MCF 10A (cell line): ENCODE results near the gene IGFBP1. TPM values are rescaled to one million over a fixed set of nuclear protein-coding genes. Genes with fewer than 3 reads are reported as not detected.

Experiments used
- BruUV-seq: library from RNA; stranded (reverse); fragments of 400-500 nt; replicated peaks from 2 replicates; lab custom pipeline; 2021; lab: Mats Ljungman, UMichigan
- CTCF ChIA-PET: fragments of 300-600 bp; sonication (Branson Sonifier 250); formaldehyde crosslinking; extraction: SDS; loops from one replicate; lab custom pipeline; 2021; ENCODE audit warnings: antibody characterized with exemption, inconsistent platforms; lab: Yijun Ruan, JAX
- POLR2A ChIA-PET: fragments of 300-600, 350-650 bp; sonication (Branson Sonifier 250); formaldehyde crosslinking; extraction: SDS; loops from one replicate; lab custom pipeline; 2020; ENCODE audit warnings: antibody characterized with exemption, inconsistent platforms; lab: Yijun Ruan, JAX
- DNase-seq: peaks from one replicate; pipeline ENCODE4 v3.0.0-alpha.2; 2018; ENCODE audit not compliant: unreplicated experiment
- H3K27ac Mint-ChIP-seq: one replicate; pipeline ENCODE4 v1.8.0; 2022; ENCODE audit warnings: mild to moderate bottlenecking, low read depth, mixed read lengths; ENCODE audit not compliant: unreplicated experiment
- H3K27me3 Mint-ChIP-seq: one replicate; pipeline ENCODE4 v1.8.0; 2022; ENCODE audit warnings: mixed read lengths; ENCODE audit not compliant: insufficient read depth, unreplicated experiment
- H3K36me3 Mint-ChIP-seq: one replicate; pipeline ENCODE4 v1.8.0; 2022; ENCODE audit warnings: mild to moderate bottlenecking, moderate library complexity, mixed read lengths; ENCODE audit not compliant: insufficient read depth, unreplicated experiment
- H3K4me1 Mint-ChIP-seq: one replicate; pipeline ENCODE4 v1.8.0; 2022; ENCODE audit warnings: mixed read lengths; ENCODE audit not compliant: insufficient read depth, unreplicated experiment
- H3K4me3 Mint-ChIP-seq: one replicate; pipeline ENCODE4 v1.8.0; 2022; ENCODE audit warnings: mild to moderate bottlenecking, moderate library complexity, mixed read lengths; ENCODE audit not compliant: unreplicated experiment
- H3K9me3 Mint-ChIP-seq: one replicate; pipeline ENCODE4 v1.8.0; 2022; ENCODE audit warnings: mixed read lengths; ENCODE audit not compliant: unreplicated experiment
- CTCF ChIP-seq: fragments of 200-600 bp; IDR thresholded peaks from one replicate; pipeline ENCODE4 v1.8.0; 2022; ENCODE audit warnings: antibody characterized with exemption, mild to moderate bottlenecking; ENCODE audit not compliant: unreplicated experiment
- intact Hi-C: fragments of 100-400 bp; cut with micrococcal nuclease; formaldehyde crosslinking; loops from 2 replicates; pipeline ENCODE4 v1.14.1; 2022
- total RNA-seq: library from RNA; stranded (reverse); gene quantifications from 2 replicates; pipeline ENCODE4 v1.2.3, GENCODE V29; 2022

Gene IGFBP1
- total RNA-seq, 1 experiment from 2014 or later = not detected

GRCh38 chr7:45891462-45892402, 3.4 kb downstream of the IGFBP1 start:
- TF ChIP-seq CTCF = no peak

DNA sequence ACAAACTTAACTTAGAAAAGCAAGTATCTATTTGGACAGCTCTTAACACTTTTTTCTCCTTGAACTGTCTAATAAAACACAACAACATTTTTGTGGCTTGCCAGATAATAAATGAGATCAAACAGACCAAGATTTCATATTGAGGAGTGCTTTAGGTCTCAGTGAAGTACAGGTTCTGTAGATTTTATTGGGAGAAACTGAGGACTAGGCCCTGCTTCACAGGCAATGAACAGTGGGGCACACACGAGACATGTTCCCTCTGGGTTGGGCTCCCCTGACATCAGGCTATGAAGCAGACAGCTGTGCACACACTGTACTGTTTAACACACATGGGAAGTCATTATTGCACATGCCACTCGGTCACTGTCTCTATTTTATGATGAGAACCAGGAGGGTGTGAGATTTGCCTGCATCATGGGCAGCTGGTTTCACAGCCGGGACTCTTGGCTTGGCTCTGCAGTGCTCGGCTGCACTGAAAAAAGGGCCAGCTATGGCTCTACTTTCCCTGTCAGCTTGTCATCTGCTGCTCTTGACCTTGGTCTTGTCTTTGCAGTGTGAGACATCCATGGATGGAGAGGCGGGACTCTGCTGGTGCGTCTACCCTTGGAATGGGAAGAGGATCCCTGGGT, 4.2 kb downstream of the IGFBP1 start:
- ChIA-PET CTCF (interaction anchor here (0.6 to 1.6 kb wide), 11 partner anchors 8 to 1361 kb away, joined by 3 to 4 read pairs (median 3); no protein-coding TSS in a partner anchor), POLR2A (interaction anchor here (0.8 kb wide), 1 partner anchor 30 kb away, joined by 3 read pairs; no protein-coding TSS in a partner anchor)
- TF ChIP-seq CTCF = no peak
- H3K27ac Mint-ChIP-seq = no peak overlapping the region
- peaks cover 12% of the 10 kb centered on the region for H3K27me3 Mint-ChIP-seq
- no peaks in the 10 kb centered on the region for H3K4me1 Mint-ChIP-seq
- H3K9me3 Mint-ChIP-seq = no peaks in the 10 kb centered on the region
- BruUV-seq = no TSS peak
- no peak for DNase-seq
- H3K4me3 Mint-ChIP-seq = no peak overlapping the region
- intact Hi-C loops = no loop called here
- no peaks in the 10 kb centered on the region for H3K36me3 Mint-ChIP-seq

More at GRCh38 chr7:45891462-45892402, 3.4 kb downstream of the IGFBP1 start:
- DNase-seq = no peak
- POLR2A ChIA-PET = interaction anchor here (0.6 kb wide), 1 partner anchor 492 kb away, joined by 3 read pairs; no protein-coding TSS in a partner anchor
- no peaks in the 10 kb centered on the region for H3K36me3 Mint-ChIP-seq
- CTCF ChIA-PET = interaction anchor here (0.7 to 2.2 kb wide), 20 partner anchors 9 to 1362 kb away, joined by 3 to 12 read pairs (median 4); no protein-coding TSS in a partner anchor
- intact Hi-C loops = loop anchor here (1.0 to 2.0 kb wide), 4 partner anchors 26 to 1363 kb away; no protein-coding TSS in a partner anchor
- BruUV-seq = no TSS peak
- no peak overlapping the region for H3K27ac Mint-ChIP-seq
- H3K4me1 Mint-ChIP-seq = peaks cover 5% of the 10 kb centered on the region
- H3K27me3 Mint-ChIP-seq = peaks cover 12% of the 10 kb centered on the region
- H3K9me3 Mint-ChIP-seq = no peaks in the 10 kb centered on the region
- no peak overlapping the region for H3K4me3 Mint-ChIP-seq

GRCh38 chr7:45893374-45893995, 5.2 kb downstream of the IGFBP1 start:
- no TSS peak for BruUV-seq
- Mint-ChIP-seq H3K27me3 (peaks cover 12% of the 10 kb centered on the region), H3K36me3 (no peaks in the 10 kb centered on the region)

More at GRCh38 chr7:45893374-45893995, 5.2 kb downstream of the IGFBP1 start:
- CTCF ChIA-PET = interaction anchor here (0.6 to 1.6 kb wide), 9 partner anchors 16 to 1451 kb away, joined by 3 to 5 read pairs (median 3); no protein-coding TSS in a partner anchor
- H3K4me3 Mint-ChIP-seq = no peak overlapping the region
- POLR2A ChIA-PET = interaction anchor here (0.8 kb wide), 1 partner anchor 29 kb away, joined by 3 read pairs; no protein-coding TSS in a partner anchor
- no peak overlapping the region for H3K27ac Mint-ChIP-seq
- TF ChIP-seq CTCF = no peak
- DNase-seq = no peak
- intact Hi-C loops = no loop called here
- H3K9me3 Mint-ChIP-seq = no peaks in the 10 kb centered on the region
- H3K4me1 Mint-ChIP-seq = no peaks in the 10 kb centered on the region
